Panc1 (cell line): ENCODE measurements around the gene KIF3A. TPM values are rescaled to one million over a fixed set of nuclear protein-coding genes. Genes with fewer than 3 reads are reported as not detected.

Experiments used
- ATAC-seq: fragments of 200-7000 bp; cut with Tn5 transposase; 2 replicates; pipeline ENCODE4 v1.9.1; 2020; ENCODE audit warnings: mild to moderate bottlenecking, moderate library complexity
- BruUV-seq: library from RNA; stranded (reverse); fragments of 400-500 nt; replicated peaks from 2 replicates; lab custom pipeline; 2021; lab: Mats Ljungman, UMichigan
- CTCF ChIA-PET: fragments of 300-600 bp; sonication (Branson Sonifier 250); formaldehyde crosslinking; loops from one replicate; lab custom pipeline; 2022; ENCODE audit warnings: antibody characterized with exemption; lab: Charles Lee
- POLR2A ChIA-PET: fragments of 300-600 bp; sonication (Branson Sonifier 250); formaldehyde crosslinking; loops from one replicate; lab custom pipeline; 2022; ENCODE audit warnings: antibody characterized with exemption; lab: Charles Lee
- DNase-seq: peaks from one replicate; pipeline ENCODE4 v3.0.0-alpha.2; 2010; ENCODE audit warnings: low read depth, low spot score
- H3K27ac ChIP-seq: 2 replicates; pipeline ENCODE4 v1.5.1; 2011; ENCODE audit warnings: mild to moderate bottlenecking, low read length, inconsistent platforms
- H3K27me3 ChIP-seq: fragments of 200-500 bp; sonication (Bioruptor generic); 2 replicates; pipeline ENCODE4 v1.6.0; 2014; ENCODE audit warnings: low read length, inconsistent platforms; ENCODE audit not compliant: control insufficient read depth, insufficient read depth
- H3K36me3 ChIP-seq: fragments of 200-500 bp; sonication (Bioruptor generic); 2 replicates; pipeline ENCODE4 v1.5.1; 2014; ENCODE audit warnings: inconsistent platforms, mild to moderate bottlenecking, low read length, moderate library complexity; ENCODE audit not compliant: control insufficient read depth, insufficient read depth
- H3K4me1 ChIP-seq: 2 replicates; pipeline ENCODE4 v1.5.1; 2011; ENCODE audit warnings: inconsistent platforms, mild to moderate bottlenecking, low read length, moderate library complexity; ENCODE audit not compliant: control insufficient read depth, insufficient read depth
- H3K4me3 ChIP-seq, 2 experiments: 2 replicates each; pipeline ENCODE4 v1.5.1; 2011 to 2012; ENCODE audit warnings: low read depth in 2 of 2, low read length in 2 of 2, mild to moderate bottlenecking in 2 of 2, inconsistent platforms in 1 of 2, moderate library complexity in 1 of 2
- H3K9me3 ChIP-seq: fragments of 200-500 bp; sonication (Bioruptor generic); 2 replicates; pipeline ENCODE4 v1.5.1; 2014; ENCODE audit warnings: low read depth, mild to moderate bottlenecking, inconsistent platforms, low read length, moderate library complexity; ENCODE audit not compliant: control insufficient read depth, insufficient read depth
- CTCF ChIP-seq: fragments of 450-650 bp; IDR thresholded peaks from 2 replicates; pipeline ENCODE4 v1.5.1; 2017; ENCODE audit warnings: mild to moderate bottlenecking
- POLR2AphosphoS5 ChIP-seq: IDR thresholded peaks from 2 replicates; pipeline ENCODE4 v1.6.1; 2012; ENCODE audit warnings: mild to moderate bottlenecking, low read depth, low read length, moderate library complexity
- REST ChIP-seq, 2 experiments: IDR thresholded peaks; 2 replicates each; pipeline ENCODE4 v1.6.1; 2011 to 2012; ENCODE audit warnings: low read depth in 2 of 2, control low read depth in 1 of 2, low read length in 1 of 2, mild to moderate bottlenecking in 1 of 2, moderate library complexity in 1 of 2; ENCODE audit not compliant: insufficient read depth in 1 of 2
- SIN3A ChIP-seq: IDR thresholded peaks from 2 replicates; pipeline ENCODE4 v1.6.1; 2012; ENCODE audit warnings: low read depth, mild to moderate bottlenecking, low read length, moderate library complexity, borderline replicate concordance; ENCODE audit not compliant: insufficient read depth
- TCF7L2 ChIP-seq: IDR thresholded peaks from 2 replicates; pipeline ENCODE4 v1.6.1; 2011; ENCODE audit warnings: mild to moderate bottlenecking, low read depth, low read length, inconsistent platforms
- in situ Hi-C: cut with HindIII; loops from 2 replicates; pipeline ENCODE4 v1.10.0; 2016; ENCODE audit warnings: low sequenced_read_pairs, low pct_unique_long_range_greater_than_20kb
- intact Hi-C: fragments of 100-400 bp; cut with micrococcal nuclease; formaldehyde crosslinking; loops from one replicate; pipeline ENCODE4 v1.10.0; 2022; ENCODE audit not compliant: unreplicated experiment
- total RNA-seq: library from RNA; stranded (reverse); gene quantifications from one replicate; pipeline ENCODE4 v1.2.1, GENCODE V29; 2021; ENCODE audit not compliant: unreplicated experiment

The KIF3A gene
- total RNA-seq, 1 experiment from 2014 or later: 17.1 TPM

GRCh38 chr5:132767150-132767549 is 29.8 kb upstream of the KIF3A start:
- Histone ChIP-seq H3K4me3 (no peak overlapping the region), H3K4me1 (no peaks in the 10 kb centered on the region), H3K27me3 (no peaks in the 10 kb centered on the region), H3K36me3 (peaks cover 4% of the 10 kb centered on the region; the same call in 1 of the 2 replicates), H3K27ac (no peak overlapping the region), H3K9me3 (no peaks in the 10 kb centered on the region)
- no peak for ATAC-seq
- DNase-seq: no peak
- no TSS peak for BruUV-seq
- POLR2A ChIA-PET: no interaction called here
- in situ Hi-C loops: no loop called here
- CTCF ChIA-PET: interaction anchor here (0.6 kb wide), 1 partner anchor 145 kb away, joined by 4 read pairs; no protein-coding TSS in a partner anchor
- intact Hi-C loops: no loop called here
- TF ChIP-seq TCF7L2: no peak
- no peak for TF ChIP-seq SIN3A
- TF ChIP-seq REST (IDR thresholded peaks at IDR 0.05; ENCODE audit: insufficient read depth in 1 of 2, low read depth in 2 of 2, low read length in 1 of 2): no peak
- no peak for TF ChIP-seq CTCF
- TF ChIP-seq POLR2AphosphoS5: no peak

- intact Hi-C loops (no loop called here), in situ Hi-C loops (no loop called here)
- no TSS peak for BruUV-seq
- CTCF ChIA-PET: interaction anchor here (0.6 kb wide), 1 partner anchor 144 kb away, joined by 4 read pairs; no protein-coding TSS in a partner anchor
- Histone ChIP-seq H3K36me3 (peaks cover 4% of the 10 kb centered on the region; the same call in 1 of the 2 replicates), H3K4me3 (no peak overlapping the region), H3K27me3 (no peaks in the 10 kb centered on the region), H3K27ac (no peak overlapping the region), H3K4me1 (no peaks in the 10 kb centered on the region), H3K9me3 (no peaks in the 10 kb centered on the region)
- POLR2A ChIA-PET: no interaction called here
- no peak for DNase-seq
- no peak for TF ChIP-seq POLR2AphosphoS5
- TF ChIP-seq REST (IDR thresholded peaks at IDR 0.05; ENCODE audit: insufficient read depth in 1 of 2, low read depth in 2 of 2, low read length in 1 of 2): no peak
- TF ChIP-seq SIN3A: no peak
- TF ChIP-seq CTCF: no peak
- no peak for TF ChIP-seq TCF7L2
- no peak for ATAC-seq
Observed at GRCh38 chr5:132766806-132767055, 29.4 kb upstream of the KIF3A start.
